ENCODE data around the gene TPP1. TPM values are rescaled to one million over a fixed set of nuclear protein-coding genes. Genes with fewer than 3 reads are reported as not detected.

TPP1 gene
- total RNA-seq, 4 donors from 2014 or later: 56.1 to 126 (median 81.9) TPM

GRCh38 chr11:6635082-6635932 is 16.1 kb upstream of the TPP1 start:
- Histone ChIP-seq H3K4me1 (peaks cover 33% of the 10 kb centered on the region), H3K27me3 (peaks cover 3% of the 10 kb centered on the region), H3K4me3 (no peak overlapping the region), H3K27ac (peak overlapping the region; percentile 23), H3K9me3 (no peaks in the 10 kb centered on the region), H3K36me3 (peaks cover 23% of the 10 kb centered on the region)
- WGBS: 60% methylated on average over 10 of the region's 10 CpGs
- no peak for TF ChIP-seq EP300 (IDR thresholded peaks at IDR 0.05)
- TF ChIP-seq POLR2A (IDR thresholded peaks at IDR 0.05): no peak
- no peak for TF ChIP-seq CTCF (IDR thresholded peaks at IDR 0.05)
- no peak for TF ChIP-seq POLR2AphosphoS5 (IDR thresholded peaks at IDR 0.05)
- no peak for DNase-seq (ENCODE audit: low spot score in 2 of 2)

- Histone ChIP-seq H3K27me3 (peaks cover 3% of the 10 kb centered on the region), H3K36me3 (peaks cover 31% of the 10 kb centered on the region), H3K4me3 (no peak overlapping the region), H3K9me3 (no peaks in the 10 kb centered on the region), H3K27ac (no peak overlapping the region), H3K4me1 (peaks cover 37% of the 10 kb centered on the region)
- WGBS: 74% methylated on average over 1 of the region's 1 CpG
- no peak for DNase-seq (ENCODE audit: low spot score in 2 of 2)
- TF ChIP-seq CTCF (IDR thresholded peaks at IDR 0.05): no peak
- no peak for TF ChIP-seq POLR2AphosphoS5 (IDR thresholded peaks at IDR 0.05)
- no peak for TF ChIP-seq EP300 (IDR thresholded peaks at IDR 0.05)
- no peak for TF ChIP-seq POLR2A (IDR thresholded peaks at IDR 0.05)
Observed at GRCh38 chr11:6634534-6634933, 15.3 kb upstream of the TPP1 start.

GRCh38 chr11:6633422-6634408 is 14.5 kb upstream of the TPP1 start:
- 88% methylated on average over 16 of the region's 16 CpGs for WGBS

GRCh38 chr11:6632116-6633073 is 13.2 kb upstream of the TPP1 start:
- WGBS: 94% methylated on average over 13 of the region's 29 CpGs
- DNase-seq (ENCODE audit: low spot score in 2 of 2): no peak
- peaks cover 42% of the 10 kb centered on the region for H3K36me3 ChIP-seq

More at GRCh38 chr11:6633422-6634408, 14.5 kb upstream of the TPP1 start:
- Histone ChIP-seq H3K27ac (no peak overlapping the region), H3K27me3 (peaks cover 3% of the 10 kb centered on the region), H3K4me1 (peaks cover 36% of the 10 kb centered on the region), H3K36me3 (peaks cover 37% of the 10 kb centered on the region), H3K9me3 (no peaks in the 10 kb centered on the region), H3K4me3 (no peak overlapping the region)
- no peak for DNase-seq (ENCODE audit: low spot score in 2 of 2)
- TF ChIP-seq EP300 (IDR thresholded peaks at IDR 0.05) (no peak), POLR2A (IDR thresholded peaks at IDR 0.05) (no peak), POLR2AphosphoS5 (IDR thresholded peaks at IDR 0.05) (no peak), CTCF (IDR thresholded peaks at IDR 0.05) (no peak)

More at GRCh38 chr11:6632116-6633073, 13.2 kb upstream of the TPP1 start:
- H3K27ac ChIP-seq: no peak overlapping the region
- H3K4me3 ChIP-seq: no peak overlapping the region
- H3K9me3 ChIP-seq: no peaks in the 10 kb centered on the region
- no peak for TF ChIP-seq CTCF (IDR thresholded peaks at IDR 0.05)
- TF ChIP-seq POLR2AphosphoS5 (IDR thresholded peaks at IDR 0.05): no peak
- TF ChIP-seq EP300 (IDR thresholded peaks at IDR 0.05): no peak
- TF ChIP-seq POLR2A (IDR thresholded peaks at IDR 0.05): no peak
- peaks cover 3% of the 10 kb centered on the region for H3K27me3 ChIP-seq
- peaks cover 23% of the 10 kb centered on the region for H3K4me1 ChIP-seq
